ENCODE results near the gene FBXO3.

Gene FBXO3

DNA sequence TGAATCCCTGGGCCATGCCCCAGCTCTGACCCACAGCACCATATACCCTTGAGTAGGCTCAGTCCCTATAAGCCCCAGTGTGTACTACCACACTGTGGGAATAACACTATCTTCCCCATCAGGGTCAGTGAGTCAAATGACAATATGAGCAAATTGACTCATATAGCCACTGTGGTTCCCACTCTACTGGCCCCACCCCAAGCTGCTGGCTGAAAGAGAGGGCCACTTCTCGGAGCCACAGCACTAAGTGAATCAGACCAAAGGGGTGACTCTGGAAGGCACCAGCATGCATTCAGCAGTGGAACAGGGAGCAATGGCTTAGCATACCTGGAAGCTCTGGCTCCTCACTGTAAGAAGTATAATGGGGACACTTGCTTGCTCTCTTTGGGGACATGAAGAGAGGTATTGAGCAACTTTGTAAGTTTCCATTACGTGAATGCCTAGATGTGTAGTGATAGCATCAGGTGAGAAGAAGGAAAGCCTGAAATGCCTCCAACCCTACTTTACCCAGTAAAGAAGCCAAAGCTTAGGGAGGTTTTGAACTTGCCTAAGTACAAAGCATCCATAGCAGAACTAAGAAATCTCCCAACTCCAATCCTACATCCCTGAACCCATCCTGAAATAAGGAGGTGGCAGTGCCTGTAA lies 51.6 kb downstream of the FBXO3 start:
- no peak overlapping the region for H3K9ac ChIP-seq (ENCODE audit: low read length)
- no peaks in the 10 kb centered on the region for H3K9me3 ChIP-seq (ENCODE audit: insufficient read depth, low read length)
- no peak overlapping the region for H3K4me3 ChIP-seq (ENCODE audit: insufficient read depth, low read length, poor library complexity, severe bottlenecking)
- no peaks in the 10 kb centered on the region for H3F3A ChIP-seq (ENCODE audit: insufficient read depth)
- H3K79me2 ChIP-seq (ENCODE audit: insufficient read depth, low read length), result no peaks in the 10 kb centered on the region
- no peak overlapping the region for H3K27ac ChIP-seq (ENCODE audit: low read depth, low read length)
- H3K9me2 ChIP-seq (replicated peaks; ENCODE audit: insufficient read depth, low read length), result no peaks in the 10 kb centered on the region
- H3K27me3 ChIP-seq (ENCODE audit: low read length), result no peaks in the 10 kb centered on the region
- no peaks in the 10 kb centered on the region for H3K36me3 ChIP-seq (ENCODE audit: low read length)
- H4K20me1 ChIP-seq (ENCODE audit: low read depth, low read length), result no peaks in the 10 kb centered on the region
- TF ChIP-seq EZH2phosphoT487 (conservative IDR thresholded peaks at IDR 0.05; ENCODE audit: low read length), result no peak
- TF ChIP-seq, protein P1, sequence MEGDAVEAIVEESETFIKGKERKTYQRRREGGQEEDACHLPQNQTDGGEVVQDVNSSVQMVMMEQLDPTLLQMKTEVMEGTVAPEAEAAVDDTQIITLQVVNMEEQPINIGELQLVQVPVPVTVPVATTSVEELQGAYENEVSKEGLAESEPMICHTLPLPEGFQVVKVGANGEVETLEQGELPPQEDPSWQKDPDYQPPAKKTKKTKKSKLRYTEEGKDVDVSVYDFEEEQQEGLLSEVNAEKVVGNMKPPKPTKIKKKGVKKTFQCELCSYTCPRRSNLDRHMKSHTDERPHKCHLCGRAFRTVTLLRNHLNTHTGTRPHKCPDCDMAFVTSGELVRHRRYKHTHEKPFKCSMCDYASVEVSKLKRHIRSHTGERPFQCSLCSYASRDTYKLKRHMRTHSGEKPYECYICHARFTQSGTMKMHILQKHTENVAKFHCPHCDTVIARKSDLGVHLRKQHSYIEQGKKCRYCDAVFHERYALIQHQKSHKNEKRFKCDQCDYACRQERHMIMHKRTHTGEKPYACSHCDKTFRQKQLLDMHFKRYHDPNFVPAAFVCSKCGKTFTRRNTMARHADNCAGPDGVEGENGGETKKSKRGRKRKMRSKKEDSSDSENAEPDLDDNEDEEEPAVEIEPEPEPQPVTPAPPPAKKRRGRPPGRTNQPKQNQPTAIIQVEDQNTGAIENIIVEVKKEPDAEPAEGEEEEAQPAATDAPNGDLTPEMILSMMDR (IDR thresholded peaks at IDR 0.05; ENCODE audit: insufficient read depth, low read length, poor library complexity, severe bottlenecking), result no peak
- H2AFZ ChIP-seq (ENCODE audit: low read depth, low read length, severe bottlenecking), result no peak overlapping the region
- H3K4me2 ChIP-seq (ENCODE audit: low read depth, low read length, poor library complexity, severe bottlenecking), result no peak overlapping the region

DNA sequence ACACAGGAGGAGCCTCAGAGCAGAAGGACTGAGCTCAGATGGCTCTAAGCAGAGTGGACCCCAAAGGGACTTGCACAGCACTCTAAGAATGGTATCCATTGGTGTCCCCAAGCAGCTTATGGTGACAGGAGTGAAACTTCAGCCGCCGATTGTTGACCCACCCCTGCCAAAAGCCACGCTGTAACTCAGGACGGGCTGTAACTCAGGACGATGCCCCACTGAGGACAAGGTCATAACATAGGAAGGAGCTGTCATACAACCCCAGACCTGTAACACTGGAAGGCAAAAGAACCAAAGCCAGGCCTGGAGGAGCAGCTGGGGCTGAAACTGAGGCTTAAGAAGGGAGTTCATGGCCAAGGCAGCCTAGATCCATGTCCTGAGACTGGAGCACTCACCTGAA lies 52.3 kb downstream of the FBXO3 start:
- no peak for TF ChIP-seq EZH2phosphoT487 (conservative IDR thresholded peaks at IDR 0.05; ENCODE audit: low read length)
- TF ChIP-seq, protein P1 (IDR thresholded peaks at IDR 0.05; ENCODE audit: insufficient read depth, low read length, poor library complexity, severe bottlenecking), result no peak
- Histone ChIP-seq H3F3A (ENCODE audit: insufficient read depth) (no peaks in the 10 kb centered on the region), H3K4me3 (ENCODE audit: insufficient read depth, low read length, poor library complexity, severe bottlenecking) (no peak overlapping the region), H3K9me2 (replicated peaks; ENCODE audit: insufficient read depth, low read length) (no peaks in the 10 kb centered on the region), H3K36me3 (ENCODE audit: low read length) (no peaks in the 10 kb centered on the region), H3K27ac (ENCODE audit: low read depth, low read length) (no peak overlapping the region), H2AFZ (ENCODE audit: low read depth, low read length, severe bottlenecking) (no peak overlapping the region), H3K4me2 (ENCODE audit: low read depth, low read length, poor library complexity, severe bottlenecking) (no peak overlapping the region), H4K20me1 (ENCODE audit: low read depth, low read length) (no peaks in the 10 kb centered on the region), H3K79me2 (ENCODE audit: insufficient read depth, low read length) (no peaks in the 10 kb centered on the region), H3K9me3 (ENCODE audit: insufficient read depth, low read length) (no peaks in the 10 kb centered on the region), H3K27me3 (ENCODE audit: low read length) (no peaks in the 10 kb centered on the region), H3K9ac (ENCODE audit: low read length) (no peak overlapping the region)

DNA sequence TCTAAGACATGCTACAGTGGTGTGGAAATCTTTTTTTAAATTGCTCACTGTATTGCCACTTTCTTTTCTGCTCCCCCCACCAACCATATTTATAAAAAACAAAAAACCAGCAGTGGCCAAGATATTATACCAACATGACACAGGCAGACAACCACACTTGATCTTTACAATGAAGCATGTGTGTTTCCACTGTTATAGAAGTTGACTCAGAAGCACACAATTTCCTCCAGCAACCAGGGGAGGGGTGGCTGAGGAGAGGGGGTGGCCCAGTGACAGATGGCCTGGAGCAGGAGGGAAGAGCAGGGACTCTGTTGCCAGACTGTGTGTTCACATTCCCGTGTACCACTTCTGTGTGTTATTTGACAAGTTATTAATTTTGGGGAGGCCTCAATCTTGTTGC lies 52.9 kb downstream of the FBXO3 start:
- no peaks in the 10 kb centered on the region for H3K9me2 ChIP-seq (replicated peaks; ENCODE audit: insufficient read depth, low read length)
- no peak overlapping the region for H2AFZ ChIP-seq (ENCODE audit: low read depth, low read length, severe bottlenecking)
- TF ChIP-seq, protein P1 (IDR thresholded peaks at IDR 0.05; ENCODE audit: insufficient read depth, low read length, poor library complexity, severe bottlenecking), result no peak
- no peak for TF ChIP-seq EZH2phosphoT487 (conservative IDR thresholded peaks at IDR 0.05; ENCODE audit: low read length)
- no peaks in the 10 kb centered on the region for H3F3A ChIP-seq (ENCODE audit: insufficient read depth)
- H3K4me3 ChIP-seq (ENCODE audit: insufficient read depth, low read length, poor library complexity, severe bottlenecking), result no peak overlapping the region
- no peak overlapping the region for H3K27ac ChIP-seq (ENCODE audit: low read depth, low read length)
- no peaks in the 10 kb centered on the region for H3K27me3 ChIP-seq (ENCODE audit: low read length)
- no peak overlapping the region for H3K9ac ChIP-seq (ENCODE audit: low read length)
- H3K36me3 ChIP-seq (ENCODE audit: low read length), result no peaks in the 10 kb centered on the region
- H3K9me3 ChIP-seq (ENCODE audit: insufficient read depth, low read length), result no peaks in the 10 kb centered on the region
- no peak overlapping the region for H3K4me2 ChIP-seq (ENCODE audit: low read depth, low read length, poor library complexity, severe bottlenecking)
- H4K20me1 ChIP-seq (ENCODE audit: low read depth, low read length), result no peaks in the 10 kb centered on the region
- H3K79me2 ChIP-seq (ENCODE audit: insufficient read depth, low read length), result no peaks in the 10 kb centered on the region
